GM12865 (cell line): ENCODE data around the gene ODC1.

Experiments used
- DNase-seq: peaks from one replicate; pipeline ENCODE4 v3.0.0; 2010; ENCODE audit warnings: low read depth
- H3K4me3 ChIP-seq: 2 replicates; pipeline ENCODE4 v1.5.1; 2011; ENCODE audit warnings: mild to moderate bottlenecking, low read depth, low read length, control low read depth
- TF ChIP-seq, protein P1 (sequence below): IDR thresholded peaks from 2 replicates; pipeline ENCODE4 v1.5.1; 2011; ENCODE audit warnings: low read length, control low read depth, low read depth, inconsistent platforms; ENCODE audit not compliant: insufficient read depth; ENCODE audit errors: missing control alignments

The ODC1 gene

DNA sequence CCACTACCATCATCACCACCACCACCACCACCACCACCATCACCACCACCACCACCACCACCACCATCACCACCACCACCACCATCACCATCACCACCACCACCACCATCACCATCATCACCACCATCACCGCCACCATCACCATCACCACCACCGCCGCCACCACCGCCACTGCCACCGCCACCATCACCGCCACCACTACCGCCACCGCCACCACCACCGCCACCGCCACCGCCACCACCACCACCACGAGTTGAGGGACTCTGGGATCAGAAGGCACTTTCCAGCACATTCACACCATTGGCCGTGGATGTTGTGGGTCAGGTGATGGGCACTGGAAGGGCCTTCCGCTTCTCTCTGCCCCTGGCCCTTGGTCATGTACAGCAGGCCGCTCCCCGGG is 48.8 kb downstream of the ODC1 start:
- TF ChIP-seq, protein P1, sequence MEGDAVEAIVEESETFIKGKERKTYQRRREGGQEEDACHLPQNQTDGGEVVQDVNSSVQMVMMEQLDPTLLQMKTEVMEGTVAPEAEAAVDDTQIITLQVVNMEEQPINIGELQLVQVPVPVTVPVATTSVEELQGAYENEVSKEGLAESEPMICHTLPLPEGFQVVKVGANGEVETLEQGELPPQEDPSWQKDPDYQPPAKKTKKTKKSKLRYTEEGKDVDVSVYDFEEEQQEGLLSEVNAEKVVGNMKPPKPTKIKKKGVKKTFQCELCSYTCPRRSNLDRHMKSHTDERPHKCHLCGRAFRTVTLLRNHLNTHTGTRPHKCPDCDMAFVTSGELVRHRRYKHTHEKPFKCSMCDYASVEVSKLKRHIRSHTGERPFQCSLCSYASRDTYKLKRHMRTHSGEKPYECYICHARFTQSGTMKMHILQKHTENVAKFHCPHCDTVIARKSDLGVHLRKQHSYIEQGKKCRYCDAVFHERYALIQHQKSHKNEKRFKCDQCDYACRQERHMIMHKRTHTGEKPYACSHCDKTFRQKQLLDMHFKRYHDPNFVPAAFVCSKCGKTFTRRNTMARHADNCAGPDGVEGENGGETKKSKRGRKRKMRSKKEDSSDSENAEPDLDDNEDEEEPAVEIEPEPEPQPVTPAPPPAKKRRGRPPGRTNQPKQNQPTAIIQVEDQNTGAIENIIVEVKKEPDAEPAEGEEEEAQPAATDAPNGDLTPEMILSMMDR, result no peak
- no peak for DNase-seq
- no peak overlapping the region for H3K4me3 ChIP-seq

DNA sequence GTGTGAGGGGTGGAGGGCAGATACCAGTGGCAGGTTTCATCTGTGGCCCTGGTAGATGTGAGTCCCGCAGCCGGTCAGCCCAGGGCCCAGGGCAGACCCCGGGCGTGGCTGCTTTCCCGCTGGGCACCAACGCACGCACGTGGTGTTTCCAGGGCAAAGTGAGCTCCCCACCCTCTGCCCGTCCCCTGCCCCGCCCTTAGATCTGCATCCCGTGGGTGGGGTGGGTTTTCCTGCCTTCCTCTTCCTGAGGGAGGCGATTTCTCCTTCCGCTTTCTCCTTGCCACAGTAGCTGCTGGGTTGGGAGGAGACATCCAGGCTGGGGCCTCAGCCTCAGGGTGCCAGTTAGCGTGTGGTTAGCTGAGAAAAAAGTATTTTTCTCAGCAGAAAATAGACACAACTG is 49.6 kb downstream of the ODC1 start:
- no peak for DNase-seq
- H3K4me3 ChIP-seq, result no peak overlapping the region
- TF ChIP-seq, protein P1, result no peak

DNA sequence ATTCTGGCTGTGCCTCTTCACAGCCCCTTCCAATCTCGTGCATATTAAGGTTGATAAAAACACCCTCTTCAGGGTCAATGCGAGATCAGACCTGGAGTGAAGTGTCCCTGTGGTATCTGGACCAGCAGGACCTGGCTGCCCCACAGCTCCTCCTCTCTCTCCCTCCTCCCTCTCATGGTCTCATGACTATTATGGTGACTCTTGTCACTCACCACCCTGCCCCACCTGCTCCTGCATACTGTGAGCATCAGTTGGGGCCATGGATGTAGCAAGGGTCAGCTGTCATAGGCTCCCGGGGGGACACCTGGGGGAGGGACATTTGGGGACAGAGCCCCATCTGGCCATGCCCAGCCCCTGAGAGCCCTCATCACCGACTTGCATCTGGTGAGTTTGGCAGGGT is 50.2 kb downstream of the ODC1 start:
- H3K4me3 ChIP-seq, result no peak overlapping the region
- DNase-seq, result no peak
- TF ChIP-seq, protein P1, result no peak

DNA sequence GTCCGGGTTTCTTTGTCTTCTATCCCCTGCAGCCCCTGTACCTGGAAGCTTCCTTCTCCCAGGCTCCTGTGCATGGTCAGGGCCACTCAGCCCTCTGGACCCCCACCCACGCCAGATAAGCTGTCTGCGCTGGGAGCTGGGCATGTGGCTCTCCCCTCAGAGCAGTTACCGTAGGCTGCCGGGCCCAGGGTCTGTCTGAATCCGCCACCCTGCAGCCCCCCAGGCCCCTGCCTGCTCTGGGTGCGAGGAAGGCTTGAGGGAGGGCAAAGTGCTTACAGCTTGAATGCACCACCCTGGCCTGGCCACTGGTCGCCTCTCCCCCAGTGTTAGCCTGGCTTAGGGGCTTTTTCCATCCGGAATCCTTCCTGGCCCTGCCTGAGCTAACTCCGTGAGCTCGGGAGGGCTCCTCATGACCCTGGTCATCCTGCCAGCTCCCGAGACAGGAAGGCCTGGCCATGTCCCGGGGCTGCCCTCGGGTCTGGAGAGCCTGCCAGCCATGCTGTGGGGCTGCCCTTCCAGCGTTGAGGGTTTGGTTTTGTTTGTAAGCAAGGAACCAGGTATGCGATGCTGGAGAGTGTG is 50.7 kb downstream of the ODC1 start:
- TF ChIP-seq, protein P1, result no peak
- H3K4me3 ChIP-seq, result no peak overlapping the region
- DNase-seq, result no peak

DNA sequence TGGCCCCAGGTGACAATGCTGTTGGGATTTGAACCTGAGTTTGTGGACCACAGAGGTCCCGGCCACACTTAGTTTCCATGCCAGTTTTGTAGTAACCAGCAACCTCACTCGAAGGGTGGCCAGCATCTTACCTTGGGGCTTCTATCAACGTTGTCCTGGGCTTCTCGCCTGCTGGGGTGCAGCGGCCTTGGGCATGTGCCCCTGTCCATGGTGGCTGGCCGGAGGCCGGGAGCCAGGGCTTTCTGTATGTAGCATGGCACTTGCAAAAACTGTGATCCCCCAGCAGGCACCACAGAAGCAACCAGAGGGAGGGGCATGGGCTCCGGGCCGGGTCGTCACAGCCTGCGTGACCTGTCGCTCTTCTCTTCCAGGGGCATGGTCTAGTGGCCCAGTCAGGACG is 51.7 kb downstream of the ODC1 start:
- TF ChIP-seq, protein P1, result no peak
- DNase-seq, result no peak
- H3K4me3 ChIP-seq, result no peak overlapping the region

DNA sequence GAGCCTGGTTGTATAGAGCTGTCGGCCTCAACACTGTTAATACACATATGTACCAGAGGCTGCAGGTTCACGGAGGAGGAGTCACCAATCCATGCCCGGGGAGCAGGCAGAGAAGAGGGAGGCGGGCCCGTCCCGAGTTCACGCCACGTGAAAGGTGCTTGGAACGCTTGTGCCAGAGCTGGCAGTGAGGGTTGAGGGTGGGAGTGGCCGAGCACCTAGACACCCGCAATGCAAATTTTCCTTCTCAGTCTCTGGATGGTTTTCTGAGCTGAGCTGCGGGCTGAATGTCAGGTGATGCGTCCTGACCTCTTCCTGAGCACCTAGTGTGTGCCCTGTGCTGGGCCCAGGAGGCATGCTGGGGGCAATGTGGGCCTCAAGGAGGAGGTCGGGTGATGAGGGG is 52.2 kb downstream of the ODC1 start:
- no peak overlapping the region for H3K4me3 ChIP-seq
- TF ChIP-seq, protein P1, result no peak
- no peak for DNase-seq

DNA sequence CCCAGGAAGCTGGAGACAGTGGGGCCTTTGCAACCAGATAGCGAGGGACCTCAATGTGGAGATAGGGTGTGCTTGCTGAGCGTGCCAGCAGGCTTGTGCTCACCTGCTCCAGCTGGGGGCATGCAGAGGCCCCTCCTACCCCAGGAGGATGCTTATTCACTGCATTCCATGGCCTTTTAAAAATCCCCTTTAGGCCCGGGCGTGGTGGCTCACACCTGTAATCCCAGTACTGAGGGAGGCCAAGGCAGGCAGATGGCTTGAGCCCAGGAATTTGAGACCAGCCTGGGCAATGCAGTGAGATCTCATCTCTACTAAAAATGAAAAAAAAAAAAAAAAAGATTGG is 54.5 kb downstream of the ODC1 start:
- TF ChIP-seq, protein P1, result no peak
- no peak for DNase-seq
- H3K4me3 ChIP-seq, result no peak overlapping the region
